Activated CD4-positive, alpha-beta T cell treated with anti-CD3 and anti-CD28 coated beads, Interleukin-10, Interleukin-2, amounts not matched to agents 100 ng/mL and 50 ng/mL, durations not matched to agents 16 hours and 8 hours (primary cell): ENCODE results near the gene CORO7.
A peak's percentile ranks its signal among the peaks of the same experiment; 100 is the strongest.

Source experiments
- DNase-seq: peaks from one replicate; pipeline ENCODE4 v3.0.0-alpha.2; 2020

CORO7 gene

DNA sequence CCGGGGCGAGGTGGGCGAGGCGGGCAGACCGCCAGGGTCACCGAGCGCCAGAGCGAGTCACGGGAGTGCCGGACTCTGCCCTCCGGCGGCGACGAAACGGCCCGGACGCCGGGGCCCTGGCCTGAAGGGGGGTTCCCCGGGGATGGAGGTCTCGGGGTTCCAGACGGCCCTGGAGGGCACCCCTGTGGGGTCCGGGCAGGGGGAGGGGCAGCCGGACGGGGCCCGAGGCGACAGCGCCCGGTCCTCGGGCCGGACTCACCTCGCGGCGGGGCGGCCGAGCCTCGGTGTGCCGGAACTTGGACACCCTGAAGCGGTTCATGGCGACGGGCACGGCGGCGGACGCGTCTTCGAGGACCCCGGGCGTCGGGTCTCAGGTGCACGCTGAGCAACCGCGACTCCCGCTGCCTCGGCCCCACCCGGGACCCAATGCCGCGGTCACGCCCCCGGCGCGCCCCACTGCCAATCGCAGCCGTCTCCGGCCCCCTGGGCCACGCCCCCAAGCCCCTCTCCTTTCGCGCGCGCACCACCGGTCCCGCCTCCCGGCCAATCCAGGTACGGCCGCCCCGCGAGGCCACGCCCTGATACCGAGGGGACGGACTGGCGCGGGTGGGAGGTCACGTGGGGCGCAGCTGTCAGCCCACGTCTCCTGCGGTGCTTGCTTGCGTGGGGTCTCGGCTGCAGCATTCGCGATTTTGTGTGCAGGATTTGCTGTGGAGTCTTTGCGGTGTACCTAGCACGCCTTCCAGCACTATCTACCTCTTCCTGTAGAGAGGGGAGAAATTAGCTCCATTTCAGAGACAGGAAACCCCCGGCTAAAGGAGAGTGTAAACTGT lies at the start of gene CORO7:
CORO7 (minus strand) TSS at position 397 of the 833 bp plus-strand sequence; CDS start at position 319, 78 bp downstream.
- DNase-seq = peak; percentile 98

DNA sequence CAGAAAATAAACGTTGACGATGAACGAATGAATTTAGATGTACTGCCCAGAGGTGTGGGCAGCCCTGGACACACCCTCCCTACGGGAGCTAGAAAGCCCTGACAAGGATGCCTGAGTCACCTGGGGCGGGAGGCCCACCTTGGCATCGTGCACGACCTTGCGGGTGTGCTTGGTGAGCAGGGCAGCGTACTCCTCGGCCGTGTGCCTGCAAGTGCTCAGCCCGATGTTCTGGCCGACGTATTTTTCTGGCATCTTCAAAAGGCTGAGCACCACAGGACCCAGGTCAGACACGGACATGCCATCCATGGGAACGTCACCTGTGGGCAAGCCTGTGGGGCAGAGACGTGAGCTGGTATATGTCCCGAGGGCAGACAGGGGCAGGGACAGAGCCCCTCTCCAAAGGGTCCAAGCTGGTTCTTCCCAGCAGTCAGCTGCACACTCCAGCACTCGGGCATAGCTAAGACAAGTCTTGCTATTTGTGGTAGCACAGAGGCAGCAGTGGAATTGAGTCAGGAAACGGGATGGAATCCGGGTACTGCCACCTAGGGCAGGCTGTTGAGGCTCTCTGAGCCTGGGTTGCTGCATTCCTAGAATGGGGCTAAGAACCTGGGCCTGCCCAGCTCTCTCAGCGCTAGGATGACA lies 47.2 kb upstream of the CORO7 start:
- no peak for DNase-seq

DNA sequence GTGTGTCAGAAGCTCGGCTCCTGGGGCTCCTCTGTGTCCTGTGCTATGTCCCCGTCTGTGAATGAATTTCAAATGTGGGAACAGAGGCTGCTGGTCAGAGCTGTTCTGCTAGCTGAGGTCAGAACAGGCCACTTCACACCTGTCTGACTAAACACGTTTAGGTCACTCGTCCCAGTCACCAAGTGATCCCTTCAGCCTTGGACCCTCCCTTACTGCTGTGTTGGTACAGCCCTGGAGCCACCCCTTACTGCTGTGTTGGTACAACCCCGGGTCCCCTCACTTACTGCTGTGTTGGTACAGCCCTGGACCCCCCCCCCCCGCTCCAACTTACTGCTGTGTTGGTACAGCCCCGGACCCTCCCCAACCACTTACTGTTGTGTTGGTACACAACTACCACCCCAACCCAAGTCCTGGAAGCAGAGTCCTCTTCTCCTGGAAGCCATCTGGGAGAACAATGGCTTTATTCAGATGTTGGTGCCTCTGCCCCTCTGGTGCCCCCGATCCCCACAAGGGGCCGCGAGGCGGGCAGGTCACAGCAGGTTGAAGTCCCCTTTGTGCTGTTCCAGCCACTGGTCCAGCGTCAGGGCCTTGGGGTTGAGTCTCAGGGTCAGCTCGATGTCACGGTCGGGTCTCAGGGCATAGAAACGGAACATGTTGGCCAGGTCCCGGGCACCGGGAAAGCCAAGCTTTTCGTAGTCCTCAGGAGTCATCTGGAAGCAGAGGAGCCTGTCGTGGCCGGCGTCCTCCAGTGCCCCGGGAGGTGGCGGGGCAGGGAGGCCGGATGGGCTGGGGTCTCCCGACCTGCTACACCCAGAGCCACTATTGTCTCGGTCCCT lies 45.1 kb upstream of the CORO7 start:
- DNase-seq = no peak

DNA sequence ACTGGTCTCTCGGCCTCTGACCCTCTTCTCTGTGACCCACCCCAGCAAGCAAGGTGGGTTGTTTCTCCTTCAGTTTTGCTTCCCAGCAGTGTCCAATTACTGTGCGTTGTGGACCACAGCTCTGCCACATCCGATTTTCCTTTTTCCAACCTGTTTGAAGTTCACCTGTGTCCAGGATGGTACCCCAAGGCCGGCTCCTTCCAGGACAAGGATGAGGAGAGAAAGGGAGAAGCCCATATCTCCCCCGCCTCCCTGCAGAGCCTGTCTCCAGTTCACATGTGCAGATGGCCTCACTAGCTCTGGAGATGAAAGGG lies 44.5 kb upstream of the CORO7 start:
- DNase-seq = no peak

DNA sequence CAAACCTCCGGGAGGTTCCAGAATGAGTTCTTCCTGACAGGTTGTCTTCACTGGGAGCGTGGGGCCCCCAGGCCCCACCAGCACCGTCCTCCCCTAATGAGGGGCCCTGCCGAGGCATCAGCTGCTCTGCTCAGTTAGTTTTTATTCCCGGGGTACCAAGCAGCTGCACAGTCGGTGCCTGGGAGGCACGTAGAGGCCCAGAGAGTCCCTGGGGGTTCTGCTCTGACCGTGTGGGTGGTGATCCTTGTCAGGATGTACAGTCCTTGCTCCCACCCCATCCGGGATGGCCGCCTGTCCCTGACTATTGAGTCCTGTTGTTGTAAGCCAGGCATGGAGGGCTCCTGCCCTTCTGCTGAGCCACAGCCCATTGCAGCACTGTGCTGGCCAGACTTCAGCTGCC lies 39.6 kb upstream of the CORO7 start:
- DNase-seq = no peak

DNA sequence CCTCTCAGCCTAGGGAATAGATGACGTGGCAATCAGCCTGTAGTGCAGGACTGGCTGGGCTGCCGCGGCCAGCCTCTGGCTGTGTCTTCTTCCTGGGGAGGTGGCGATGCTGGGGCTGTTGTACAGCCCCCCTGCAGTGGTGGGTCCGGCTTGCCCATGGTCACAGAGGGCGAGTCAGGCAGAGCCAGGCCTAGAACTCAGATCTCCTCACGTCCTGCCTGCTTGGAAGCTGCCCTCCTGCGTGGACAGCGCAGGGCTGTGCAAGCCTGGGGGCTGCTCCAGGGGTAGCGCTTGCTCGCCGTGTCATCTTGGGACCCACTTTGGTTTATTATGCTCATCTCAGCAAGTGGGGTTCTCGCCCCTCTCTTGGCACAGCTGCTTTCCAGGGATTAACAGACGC lies 38.7 kb upstream of the CORO7 start:
- no peak for DNase-seq

DNA sequence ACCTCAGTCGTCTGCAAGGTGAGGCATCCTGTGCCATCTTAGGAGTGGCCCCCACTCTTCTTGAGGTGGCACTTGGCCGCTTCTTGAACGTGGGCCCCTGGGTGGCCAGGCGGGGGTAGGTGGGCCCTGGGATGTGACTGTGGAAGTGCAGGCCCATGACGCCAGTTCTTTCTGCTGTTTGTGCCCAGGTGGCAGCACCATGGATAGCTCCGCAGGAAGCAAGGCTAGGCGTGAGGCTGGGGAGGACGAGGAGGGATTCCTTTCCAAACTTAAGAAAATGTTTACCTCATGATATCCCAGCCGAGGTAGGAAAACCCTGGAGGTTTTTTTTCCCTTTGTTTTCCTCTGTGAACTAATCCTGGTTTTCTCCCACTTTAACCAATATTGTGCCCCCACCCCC lies 38.2 kb upstream of the CORO7 start:
- DNase-seq = no peak

DNA sequence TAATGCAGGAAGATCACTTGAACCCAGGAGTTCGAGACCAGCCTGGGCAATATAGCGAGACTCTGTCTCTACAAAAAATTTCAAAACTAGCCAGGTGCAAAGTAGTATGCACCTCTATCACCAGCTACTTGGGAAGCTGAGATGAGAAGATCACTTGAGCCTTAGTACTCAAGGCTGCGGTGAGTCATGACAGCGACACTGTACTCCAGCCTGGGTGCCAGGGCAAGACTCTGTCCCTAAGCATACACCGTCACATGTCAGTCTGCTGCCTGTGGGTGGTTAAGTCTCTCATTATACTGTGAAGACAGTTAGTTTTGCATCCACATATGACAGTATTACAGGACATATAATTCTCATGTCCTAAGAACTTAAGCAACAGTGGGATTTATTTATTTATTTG lies 36.3 kb upstream of the CORO7 start:
- DNase-seq = no peak

DNA sequence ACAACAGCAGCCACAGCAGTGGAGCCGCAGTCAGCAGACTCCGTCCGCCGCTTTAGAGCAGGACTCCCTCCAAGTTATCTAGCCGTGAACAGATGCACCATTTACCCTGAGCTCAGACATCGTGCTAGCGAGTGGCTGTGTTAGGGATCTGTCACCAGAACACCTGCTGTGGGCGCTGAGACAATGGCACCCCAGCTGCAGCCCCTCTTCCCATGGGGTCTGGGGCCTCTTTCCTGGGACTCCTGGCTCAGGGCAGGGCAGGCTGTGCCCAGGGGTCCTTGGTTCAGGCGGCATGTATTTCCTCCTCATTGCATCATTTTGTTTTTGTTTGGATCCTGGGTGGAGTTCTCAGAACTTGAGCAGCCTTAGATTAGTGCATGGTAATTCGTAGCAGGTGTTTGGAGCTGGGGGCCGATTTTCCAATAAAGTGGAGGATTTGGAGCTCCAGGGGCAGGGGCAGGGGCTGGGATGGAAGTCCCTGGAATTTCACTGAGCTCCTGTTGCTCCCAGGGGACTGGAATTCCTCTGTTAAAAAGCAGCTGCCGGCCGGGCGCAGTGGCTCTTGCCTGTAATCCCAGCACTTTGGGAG lies 34.6 kb upstream of the CORO7 start:
- no peak for DNase-seq

DNA sequence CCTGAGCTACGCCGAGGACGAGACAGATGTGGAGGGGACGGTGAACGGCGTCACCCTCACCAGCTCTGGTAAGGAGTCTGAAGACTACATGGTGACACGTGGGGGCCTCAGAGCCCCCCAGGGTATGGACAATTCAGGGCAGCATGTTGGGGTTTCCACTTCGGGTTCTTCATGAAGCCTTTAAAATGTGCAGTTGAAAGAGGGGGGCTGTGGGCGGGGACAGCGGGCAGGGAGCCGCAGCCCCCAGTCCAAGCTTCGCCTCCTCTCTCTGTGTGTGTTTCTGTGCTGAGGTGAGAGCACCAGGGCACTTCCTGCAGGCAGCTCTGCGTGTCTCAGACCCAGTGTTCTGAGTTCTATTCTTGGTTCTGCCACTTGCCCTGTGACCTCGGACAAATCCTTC lies 34.0 kb upstream of the CORO7 start:
- DNase-seq = no peak

DNA sequence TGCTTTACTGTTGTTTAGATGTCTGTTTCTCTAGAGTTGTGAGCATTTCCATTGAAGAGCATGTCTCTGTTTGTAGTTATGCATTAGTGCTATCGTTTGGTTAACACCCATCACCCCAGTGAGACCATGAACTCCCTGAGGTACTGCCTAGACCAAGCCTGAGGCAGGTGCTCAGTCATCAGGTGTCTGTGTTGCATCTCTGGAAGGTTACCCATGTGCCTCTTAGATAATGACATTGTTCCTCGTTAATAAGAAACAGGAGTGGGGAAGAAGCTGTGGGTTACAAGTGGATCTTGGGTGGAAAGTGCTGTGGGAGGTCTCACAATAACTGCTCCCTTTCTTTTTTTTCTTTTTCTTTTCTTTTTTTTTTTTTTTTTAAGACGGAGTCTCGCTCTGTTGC lies 27.6 kb upstream of the CORO7 start:
- DNase-seq = no peak

DNA sequence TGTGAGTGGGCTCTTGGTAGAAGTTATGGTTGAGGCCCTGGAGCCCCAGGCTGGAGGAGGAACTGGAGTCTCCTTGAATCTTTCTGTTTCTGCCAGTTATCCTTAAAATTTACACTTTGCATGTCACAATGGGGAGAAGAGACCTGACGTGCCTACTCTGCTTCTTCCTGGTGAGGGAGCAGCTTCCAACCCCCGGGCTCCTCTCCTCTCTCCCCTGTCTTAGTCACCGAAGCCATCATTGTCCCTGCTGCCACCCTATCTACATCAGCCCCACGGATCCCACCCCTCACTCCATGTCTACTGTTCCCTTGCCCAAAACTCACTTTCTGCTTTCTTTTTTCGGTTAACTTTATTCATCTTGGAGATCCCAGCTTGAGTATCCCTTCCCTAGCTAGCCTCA lies 26.9 kb upstream of the CORO7 start:
- no peak for DNase-seq

DNA sequence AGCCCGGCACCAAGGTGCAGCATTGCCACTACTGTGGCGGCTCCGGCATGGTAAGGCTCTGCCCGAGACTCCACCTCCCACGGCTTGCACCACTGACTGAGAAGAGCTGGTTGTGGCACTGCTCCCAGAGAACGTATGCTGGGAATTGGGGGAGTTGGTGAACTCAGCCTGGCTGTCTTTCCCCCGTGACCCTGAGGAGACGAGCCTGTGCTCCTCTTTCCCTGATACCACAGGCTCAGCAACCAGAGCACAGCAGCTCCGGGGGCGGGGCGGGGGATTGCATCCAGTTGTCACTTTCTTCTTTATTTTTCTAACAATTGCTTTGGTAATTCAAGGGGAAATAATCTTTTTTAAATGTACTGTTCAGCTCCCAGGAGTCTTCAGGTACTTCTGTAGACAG lies 26.0 kb upstream of the CORO7 start:
- DNase-seq = no peak

DNA sequence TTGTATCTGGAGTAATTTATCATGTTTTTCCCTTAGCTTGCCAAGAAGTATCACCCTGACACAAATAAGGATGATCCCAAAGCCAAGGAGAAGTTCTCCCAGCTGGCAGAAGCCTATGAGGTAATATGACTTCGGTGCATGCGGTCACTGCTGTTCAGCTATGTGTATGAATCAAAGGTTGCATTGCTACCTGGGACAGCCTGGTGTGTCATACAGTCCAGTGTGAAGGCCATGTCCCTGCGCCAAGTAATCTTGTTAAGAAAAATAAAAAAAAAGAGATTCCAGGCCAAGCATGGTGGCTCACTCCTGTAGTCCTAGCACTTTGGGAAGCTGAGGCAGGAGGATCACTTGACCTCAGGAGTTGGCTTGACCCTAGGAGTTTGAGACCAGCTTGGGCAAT lies 21.0 kb upstream of the CORO7 start:
- no peak for DNase-seq

DNA sequence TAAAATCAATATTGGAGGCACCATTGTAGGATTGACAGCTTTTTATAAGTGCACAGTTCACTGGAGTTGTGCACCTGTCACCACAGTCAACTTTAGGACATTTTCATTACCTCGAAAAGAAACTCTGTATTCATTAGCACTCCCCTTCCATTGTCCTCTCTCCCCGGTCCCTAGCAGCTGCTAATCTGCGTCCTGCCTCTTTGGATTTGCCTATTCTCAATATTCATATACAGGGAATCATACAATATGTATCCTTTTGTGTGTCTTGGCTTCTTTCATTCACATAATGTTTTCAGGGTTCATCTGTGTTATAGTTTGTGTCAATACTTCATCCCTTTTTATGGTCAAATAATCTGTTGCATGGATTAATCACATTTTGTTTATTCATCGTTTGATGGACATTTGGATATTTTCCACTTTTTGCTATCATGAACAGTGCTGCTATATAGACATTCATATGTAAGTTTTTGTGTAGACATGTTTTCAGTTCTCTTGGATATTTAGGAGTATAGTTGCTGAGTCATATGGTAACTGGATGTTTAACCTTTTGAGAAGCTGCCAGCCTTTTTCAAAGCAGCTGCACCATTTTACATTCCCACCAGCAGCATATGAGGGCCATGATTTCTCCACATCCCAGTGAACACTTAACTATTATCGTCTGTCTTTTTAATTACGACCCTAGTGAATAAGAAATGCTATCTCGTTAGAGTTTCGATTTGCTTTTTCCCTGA lies 19.1 kb upstream of the CORO7 start:
- DNase-seq = no peak

DNA sequence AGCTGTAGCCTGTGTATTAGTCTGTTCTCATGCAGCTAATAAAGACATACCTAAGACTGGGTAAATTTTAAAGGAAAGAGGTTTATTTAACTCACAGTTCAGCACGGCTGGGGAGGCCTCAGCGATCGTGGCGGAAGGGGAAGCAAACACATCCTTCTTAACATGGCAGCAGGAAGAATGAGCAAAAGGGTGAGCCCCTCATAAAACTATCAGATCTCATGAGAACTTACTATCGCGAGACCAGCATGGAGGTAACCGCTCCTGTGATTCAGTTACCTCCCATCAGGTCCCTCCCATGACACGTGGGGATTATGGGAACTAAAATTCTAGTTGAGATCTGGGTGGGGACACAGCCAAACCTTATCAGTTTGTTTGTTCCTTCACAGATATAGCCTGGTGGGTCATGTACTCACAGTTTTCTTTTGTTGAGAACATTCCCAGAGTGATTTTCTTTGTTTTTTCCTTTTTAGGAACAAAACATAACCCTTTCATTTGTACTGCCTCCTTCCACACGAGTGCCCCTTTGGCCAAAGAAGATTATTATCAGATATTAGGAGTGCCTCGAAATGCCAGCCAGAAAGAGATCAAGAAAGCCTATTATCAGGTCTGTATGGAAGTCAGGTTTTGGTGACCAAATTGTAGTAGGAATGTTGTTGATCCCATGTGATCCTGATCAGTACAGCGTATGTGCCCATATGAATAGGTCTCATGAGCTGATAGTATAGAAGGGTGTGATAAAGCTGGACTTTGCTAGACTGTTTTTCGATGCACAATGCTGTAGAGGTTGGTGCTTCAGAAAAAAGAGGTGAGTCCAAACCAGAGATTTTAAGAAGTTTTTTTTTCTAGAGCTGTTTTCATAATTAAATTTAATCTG lies 17.8 kb upstream of the CORO7 start:
- no peak for DNase-seq

DNA sequence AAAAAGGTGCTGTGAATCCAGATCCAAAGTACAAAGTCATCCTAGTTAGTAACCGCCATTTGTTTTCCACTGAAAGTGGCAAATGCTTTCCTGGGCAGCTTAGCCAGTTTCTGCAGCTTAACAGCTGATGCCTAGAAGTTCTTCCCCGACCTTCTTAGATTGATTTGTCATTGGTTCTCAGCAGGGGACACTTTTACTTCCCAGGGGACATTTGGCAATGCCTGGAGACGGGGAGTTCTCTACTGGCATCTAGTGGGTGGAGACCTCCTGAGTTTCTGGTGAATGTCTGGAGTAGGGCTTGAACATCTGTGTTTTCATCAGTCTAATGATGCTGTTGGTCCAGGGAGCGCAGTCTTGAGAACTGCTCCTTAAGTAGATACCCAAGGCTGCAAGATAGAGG lies 16.8 kb upstream of the CORO7 start:
- DNase-seq = no peak

DNA sequence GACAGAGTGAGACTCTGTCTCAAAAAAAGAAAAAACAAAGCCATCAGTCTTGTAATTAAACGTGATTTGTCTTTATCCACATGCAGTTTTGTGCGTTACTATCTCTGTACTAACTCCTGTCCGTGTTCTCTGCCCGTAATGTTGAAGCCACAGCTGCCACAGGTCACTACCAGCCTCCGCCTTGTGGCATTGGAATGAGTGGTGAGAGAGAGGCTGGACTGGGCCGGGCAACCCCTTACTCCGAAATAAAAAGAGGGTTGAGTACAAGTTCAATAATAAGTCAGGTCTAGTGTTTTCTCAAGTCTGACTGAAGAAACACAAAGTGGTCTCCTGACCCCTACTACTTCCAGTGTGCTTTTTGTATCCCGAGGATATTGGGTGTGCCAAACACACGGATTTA lies 14.6 kb upstream of the CORO7 start:
- DNase-seq = no peak

DNA sequence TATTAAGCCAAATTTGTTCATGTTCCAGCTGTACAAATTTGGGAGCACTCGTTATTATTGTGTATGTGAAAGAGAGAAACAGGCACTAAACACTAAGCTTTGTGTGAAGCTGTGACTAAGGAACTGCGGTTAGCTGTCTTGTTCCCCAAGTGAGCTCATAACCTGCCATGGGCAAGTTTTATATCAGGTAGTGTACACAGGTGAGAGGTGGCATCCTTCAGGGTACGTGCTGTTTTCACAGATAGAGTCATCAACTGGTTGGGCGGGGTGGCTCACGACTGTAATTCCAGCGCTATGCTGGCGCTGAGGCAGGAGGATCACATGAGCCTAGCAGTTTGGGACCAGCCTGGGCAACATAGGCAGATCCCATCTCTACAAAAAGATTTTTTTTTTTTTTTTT lies 12.1 kb upstream of the CORO7 start:
- no peak for DNase-seq

DNA sequence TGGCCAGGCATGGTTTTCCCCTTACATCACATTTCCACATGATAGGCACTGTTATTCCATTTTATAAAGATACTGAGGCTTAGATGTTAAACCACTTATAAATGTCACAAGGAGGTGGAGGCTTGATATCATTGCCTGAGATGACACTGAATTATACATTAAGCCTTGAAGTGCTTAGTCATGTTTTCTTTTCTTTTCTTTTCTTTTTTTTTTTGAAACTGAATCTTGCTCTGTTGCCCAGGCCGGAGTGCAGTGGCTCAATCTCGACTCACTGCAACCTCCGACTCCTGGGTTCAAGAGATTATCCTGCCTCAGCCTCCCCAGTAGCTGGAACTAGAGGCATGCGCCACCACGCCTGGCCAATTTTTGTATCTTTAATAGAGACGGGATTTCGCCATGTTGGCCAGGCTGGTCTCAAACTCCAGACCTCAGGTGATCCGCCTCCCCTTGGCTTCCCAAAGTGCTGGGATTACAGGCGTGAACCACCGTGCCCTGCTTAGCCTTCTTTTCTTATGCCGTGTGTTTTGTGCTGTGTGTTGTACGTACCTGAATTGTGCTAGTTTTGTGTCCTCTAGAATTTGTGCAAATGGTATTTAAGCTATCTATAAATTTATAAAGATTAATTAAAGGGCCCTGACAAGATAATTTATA lies 10.5 kb upstream of the CORO7 start:
- no peak for DNase-seq

DNA sequence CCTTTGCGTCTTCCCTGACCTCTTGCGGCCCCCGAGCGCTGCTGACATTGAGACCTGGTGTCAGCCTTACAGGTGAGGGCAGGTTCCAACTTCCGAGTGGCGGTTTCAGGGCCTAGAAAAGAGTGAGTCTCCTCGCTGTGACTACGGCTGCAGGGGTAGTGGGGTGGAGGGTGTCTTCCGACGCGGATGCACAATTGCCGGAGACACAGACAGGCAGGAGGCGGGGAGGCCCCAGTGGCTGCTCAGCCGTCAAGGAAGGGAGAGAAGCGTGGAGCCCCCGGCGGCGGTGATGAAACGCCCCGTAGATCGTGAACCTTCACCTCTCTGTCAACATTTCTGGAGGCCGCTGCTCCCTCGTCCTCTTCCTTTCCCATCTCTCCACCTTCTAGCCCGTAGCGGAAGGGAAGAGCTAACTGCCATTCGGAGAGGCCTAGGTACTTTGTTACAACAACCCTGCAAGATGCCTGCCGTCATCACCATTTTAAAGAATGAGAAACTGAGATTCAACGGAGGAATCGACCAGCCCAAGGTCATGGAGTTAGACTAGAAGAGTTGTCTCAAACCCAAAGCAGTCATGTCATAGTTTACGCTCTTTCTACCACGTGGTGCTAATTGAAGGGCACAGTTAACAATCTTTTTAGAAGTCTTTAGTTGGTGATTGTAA lies 9.8 kb upstream of the CORO7 start:
- no peak for DNase-seq
